Parathyroid adenoma (tissue), 2 donors: ENCODE data around the gene ADAMTSL2.
A peak's percentile ranks its signal among the peaks of the same experiment; 100 is the strongest.

Experiments
- H2AFZ ChIP-seq: fragments of 300-600 bp; sonication (generic); one replicate; pipeline ENCODE4 v1.7.0; 2017; ENCODE audit warnings: antibody characterized with exemption, mild to moderate bottlenecking
- H3K27ac ChIP-seq: fragments of 300-600 bp; sonication (generic); one replicate; pipeline ENCODE4 v1.7.0; 2017
- H3K27me3 ChIP-seq: fragments of 300-600 bp; sonication (generic); one replicate; pipeline ENCODE4 v1.7.0; 2017; ENCODE audit warnings: low read length; ENCODE audit not compliant: control insufficient read depth, insufficient read depth
- H3K36me3 ChIP-seq: fragments of 300-600 bp; sonication (generic); one replicate; pipeline ENCODE4 v1.7.0; 2017; ENCODE audit warnings: low read length; ENCODE audit not compliant: control insufficient read depth, insufficient read depth
- H3K4me1 ChIP-seq: fragments of 300-600 bp; sonication (generic); one replicate; pipeline ENCODE4 v1.7.0; 2017; ENCODE audit warnings: control low read depth
- H3K4me2 ChIP-seq: fragments of 300-600 bp; sonication (generic); one replicate; pipeline ENCODE4 v1.7.0; 2017; ENCODE audit warnings: low read length
- H3K4me3 ChIP-seq: fragments of 300-600 bp; sonication (generic); one replicate; pipeline ENCODE4 v1.7.0; 2017; ENCODE audit warnings: low read depth, low read length
- H3K79me2 ChIP-seq: fragments of 300-600 bp; sonication (generic); one replicate; pipeline ENCODE4 v1.7.0; 2017; ENCODE audit warnings: control low read depth
- H3K9ac ChIP-seq: fragments of 300-600 bp; sonication (generic); one replicate; pipeline ENCODE4 v1.7.0; 2017; ENCODE audit warnings: mild to moderate bottlenecking
- H3K9me3 ChIP-seq: fragments of 300-600 bp; sonication (generic); one replicate; pipeline ENCODE4 v1.7.0; 2017; ENCODE audit warnings: low read length; ENCODE audit not compliant: control insufficient read depth
- CTCF ChIP-seq: fragments of 300-600 bp; sonication (generic); IDR thresholded peaks from one replicate; pipeline ENCODE4 v1.7.0; 2017; ENCODE audit warnings: antibody characterized with exemption, mild to moderate bottlenecking
- donor health status: primary hyperparathyroidism.

The ADAMTSL2 gene

GRCh38 chr9:133537257-133537656, 2.8 kb downstream of the ADAMTSL2 start:
- Histone ChIP-seq H3K4me3 (no peak overlapping the region), H3K36me3 (no peaks in the 10 kb centered on the region), H3K9me3 (no peaks in the 10 kb centered on the region), H3K9ac (no peak overlapping the region), H3K27ac (no peak overlapping the region), H3K79me2 (no peaks in the 10 kb centered on the region), H3K4me1 (no peaks in the 10 kb centered on the region), H2AFZ (no peak overlapping the region), H3K4me2 (no peak overlapping the region), H3K27me3 (no peaks in the 10 kb centered on the region)
- no peak for TF ChIP-seq CTCF

GRCh38 chr9:133538176-133538575, 3.7 kb downstream of the ADAMTSL2 start:
- Histone ChIP-seq H3K27me3 (no peaks in the 10 kb centered on the region), H3K9me3 (no peaks in the 10 kb centered on the region), H3K36me3 (no peaks in the 10 kb centered on the region), H3K4me1 (no peaks in the 10 kb centered on the region), H3K79me2 (no peaks in the 10 kb centered on the region), H3K27ac (no peak overlapping the region), H3K9ac (no peak overlapping the region), H3K4me2 (no peak overlapping the region), H2AFZ (no peak overlapping the region), H3K4me3 (no peak overlapping the region)
- TF ChIP-seq CTCF, result no peak

- H2AFZ ChIP-seq, result peak overlapping the region; percentile 74
- no peaks in the 10 kb centered on the region for H3K36me3 ChIP-seq
- no peak overlapping the region for H3K27ac ChIP-seq
- H3K27me3 ChIP-seq, result no peaks in the 10 kb centered on the region
- TF ChIP-seq CTCF, result no peak
- no peaks in the 10 kb centered on the region for H3K4me1 ChIP-seq
- peak overlapping the region; percentile 47 for H3K4me3 ChIP-seq
- no peak overlapping the region for H3K9ac ChIP-seq
- no peaks in the 10 kb centered on the region for H3K79me2 ChIP-seq
- H3K4me2 ChIP-seq, result peak overlapping the region; percentile 60
- H3K9me3 ChIP-seq, result no peaks in the 10 kb centered on the region
Observed at GRCh38 chr9:133538851-133539833, 4.6 kb downstream of the ADAMTSL2 start.

- no peak for TF ChIP-seq CTCF
- Histone ChIP-seq H3K79me2 (no peaks in the 10 kb centered on the region), H3K4me3 (peak overlapping the region; percentile 47), H3K9ac (no peak overlapping the region), H3K9me3 (no peaks in the 10 kb centered on the region), H3K27me3 (no peaks in the 10 kb centered on the region), H3K4me1 (no peaks in the 10 kb centered on the region), H3K36me3 (no peaks in the 10 kb centered on the region), H3K27ac (peak overlapping the region; percentile 29), H2AFZ (no peak overlapping the region), H3K4me2 (peak overlapping the region; percentile 60)
Observed at GRCh38 chr9:133539991-133540697, 5.6 kb downstream of the ADAMTSL2 start.
